ENCODE results near the gene GRAMD1A. TPM values are rescaled to one million over a fixed set of nuclear protein-coding genes. Genes with fewer than 3 reads are reported as not detected.

Gene GRAMD1A
- total RNA-seq (ENCODE audit: low replicate concordance): 35.2 and 79.6 TPM in 2 replicates
- long read RNA-seq, partial matches to known transcripts: 4 of 4 reads
- long read RNA-seq, other reads (novel, unspliced or antisense): 0 of 4 reads

DNA sequence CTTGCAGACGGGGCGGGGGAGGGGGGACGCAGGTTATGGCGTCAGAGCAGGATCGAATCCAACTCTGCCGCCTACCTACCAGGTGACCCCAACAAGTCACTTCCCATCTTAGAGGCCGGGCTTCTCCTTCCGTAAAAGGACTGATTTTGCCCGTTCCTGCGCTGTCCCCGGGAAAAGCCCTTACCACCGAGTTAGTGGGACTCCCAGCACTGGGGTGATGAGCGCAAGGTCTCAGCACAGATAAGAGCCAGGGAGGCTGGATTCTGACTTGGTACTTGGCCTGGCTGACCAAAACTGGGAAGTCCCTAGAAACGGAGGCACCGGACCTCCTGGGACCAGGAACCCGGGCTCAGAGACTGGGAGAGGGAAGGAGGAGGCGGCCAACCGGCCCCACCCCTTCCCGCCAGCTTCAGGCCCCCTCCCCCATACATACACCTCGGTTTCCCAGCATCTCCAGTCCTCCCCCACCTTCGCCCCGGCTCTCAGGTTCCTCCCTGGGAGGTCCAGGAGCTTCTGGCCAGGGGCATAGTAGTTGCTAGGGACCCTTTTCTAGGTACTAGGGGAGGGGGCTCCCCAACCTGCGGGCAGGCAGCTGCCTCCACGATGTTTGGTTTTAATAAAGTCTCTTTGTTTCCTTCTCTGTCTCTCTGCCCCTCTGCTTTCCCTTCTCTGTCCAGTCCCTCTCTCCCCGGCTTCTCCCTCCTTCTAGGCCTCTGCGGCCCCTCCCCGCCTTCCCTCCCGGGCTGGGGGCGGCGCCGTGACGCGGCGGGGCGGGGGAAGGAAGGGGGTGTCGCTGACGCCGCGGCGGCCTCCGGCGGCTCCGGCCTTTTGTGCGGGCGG lies at the start of gene GRAMD1A:
TSS of gene GRAMD1A (plus strand) at position 826 of the 840 bp plus-strand sequence. CDS start 156 bp downstream, outside the sequence.
- Mint-ChIP-seq H3K27ac (peak within 1 kb of the TSS; percentile 96), H3K27me3 (no peaks in the 10 kb centered on the region), H3K36me3 (no peaks in the 10 kb centered on the region), H3K9me3 (no peaks in the 10 kb centered on the region), H3K4me1 (ENCODE audit: unreplicated experiment) (peaks cover 39% of the 10 kb centered on the region), H3K4me3 (peak within 1 kb of the TSS; percentile 95)
- TF ChIP-seq, protein P1, sequence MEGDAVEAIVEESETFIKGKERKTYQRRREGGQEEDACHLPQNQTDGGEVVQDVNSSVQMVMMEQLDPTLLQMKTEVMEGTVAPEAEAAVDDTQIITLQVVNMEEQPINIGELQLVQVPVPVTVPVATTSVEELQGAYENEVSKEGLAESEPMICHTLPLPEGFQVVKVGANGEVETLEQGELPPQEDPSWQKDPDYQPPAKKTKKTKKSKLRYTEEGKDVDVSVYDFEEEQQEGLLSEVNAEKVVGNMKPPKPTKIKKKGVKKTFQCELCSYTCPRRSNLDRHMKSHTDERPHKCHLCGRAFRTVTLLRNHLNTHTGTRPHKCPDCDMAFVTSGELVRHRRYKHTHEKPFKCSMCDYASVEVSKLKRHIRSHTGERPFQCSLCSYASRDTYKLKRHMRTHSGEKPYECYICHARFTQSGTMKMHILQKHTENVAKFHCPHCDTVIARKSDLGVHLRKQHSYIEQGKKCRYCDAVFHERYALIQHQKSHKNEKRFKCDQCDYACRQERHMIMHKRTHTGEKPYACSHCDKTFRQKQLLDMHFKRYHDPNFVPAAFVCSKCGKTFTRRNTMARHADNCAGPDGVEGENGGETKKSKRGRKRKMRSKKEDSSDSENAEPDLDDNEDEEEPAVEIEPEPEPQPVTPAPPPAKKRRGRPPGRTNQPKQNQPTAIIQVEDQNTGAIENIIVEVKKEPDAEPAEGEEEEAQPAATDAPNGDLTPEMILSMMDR (conservative IDR thresholded peaks at IDR 0.05): no peak
- DNase-seq (ENCODE audit: extremely low spot score, unreplicated experiment): peak; percentile 89

DNA sequence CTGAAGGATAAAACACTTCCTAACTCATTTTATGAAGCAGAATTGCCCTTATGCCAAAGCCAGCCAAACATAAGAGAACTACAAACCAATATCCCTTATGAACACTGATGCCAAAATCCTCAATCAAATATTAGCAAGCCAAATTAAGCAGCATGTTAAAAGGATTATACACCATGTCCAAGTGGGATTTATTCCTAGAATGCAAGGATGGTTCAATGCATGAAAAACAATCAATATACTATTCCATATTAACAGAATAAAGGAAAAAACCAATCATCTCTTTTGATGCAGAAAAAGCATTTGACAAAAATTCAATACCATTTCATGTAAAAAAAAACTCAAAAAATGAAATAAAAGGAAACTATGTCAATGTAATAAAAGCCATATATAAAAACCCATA lies 47.0 kb upstream of the GRAMD1A start:
- peaks cover 23% of the 10 kb centered on the region for H3K9me3 Mint-ChIP-seq

GRCh38 chr19:34957830-34958751 lies 42.0 kb upstream of the GRAMD1A start:
- H3K36me3 Mint-ChIP-seq: peaks cover 79% of the 10 kb centered on the region
- H3K27ac Mint-ChIP-seq: no peak overlapping the region
- no peak overlapping the region for H3K4me3 Mint-ChIP-seq
- TF ChIP-seq, protein P1 (conservative IDR thresholded peaks at IDR 0.05): no peak
- peaks cover 14% of the 10 kb centered on the region for H3K4me1 Mint-ChIP-seq (ENCODE audit: unreplicated experiment)
- no peaks in the 10 kb centered on the region for H3K27me3 Mint-ChIP-seq
- H3K9me3 Mint-ChIP-seq: peaks cover 20% of the 10 kb centered on the region
- DNase-seq (ENCODE audit: extremely low spot score, unreplicated experiment): no peak

More for the DNA sequence above, 47.0 kb upstream of the GRAMD1A start:
- Mint-ChIP-seq H3K4me3 (no peak overlapping the region), H3K27ac (no peak overlapping the region), H3K27me3 (no peaks in the 10 kb centered on the region), H3K36me3 (peaks cover 53% of the 10 kb centered on the region), H3K4me1 (ENCODE audit: unreplicated experiment) (no peaks in the 10 kb centered on the region)
- TF ChIP-seq, protein P1 (conservative IDR thresholded peaks at IDR 0.05): no peak
- DNase-seq (ENCODE audit: extremely low spot score, unreplicated experiment): no peak

- Mint-ChIP-seq H3K36me3 (peaks cover 75% of the 10 kb centered on the region), H3K27ac (no peak overlapping the region), H3K9me3 (peaks cover 15% of the 10 kb centered on the region), H3K4me3 (no peak overlapping the region), H3K4me1 (ENCODE audit: unreplicated experiment) (peaks cover 16% of the 10 kb centered on the region), H3K27me3 (no peaks in the 10 kb centered on the region)
- DNase-seq (ENCODE audit: extremely low spot score, unreplicated experiment): peak; percentile 47
- TF ChIP-seq, protein P1 (conservative IDR thresholded peaks at IDR 0.05): no peak
Observed at GRCh38 chr19:34959021-34959420, 41.1 kb upstream of the GRAMD1A start.

DNA sequence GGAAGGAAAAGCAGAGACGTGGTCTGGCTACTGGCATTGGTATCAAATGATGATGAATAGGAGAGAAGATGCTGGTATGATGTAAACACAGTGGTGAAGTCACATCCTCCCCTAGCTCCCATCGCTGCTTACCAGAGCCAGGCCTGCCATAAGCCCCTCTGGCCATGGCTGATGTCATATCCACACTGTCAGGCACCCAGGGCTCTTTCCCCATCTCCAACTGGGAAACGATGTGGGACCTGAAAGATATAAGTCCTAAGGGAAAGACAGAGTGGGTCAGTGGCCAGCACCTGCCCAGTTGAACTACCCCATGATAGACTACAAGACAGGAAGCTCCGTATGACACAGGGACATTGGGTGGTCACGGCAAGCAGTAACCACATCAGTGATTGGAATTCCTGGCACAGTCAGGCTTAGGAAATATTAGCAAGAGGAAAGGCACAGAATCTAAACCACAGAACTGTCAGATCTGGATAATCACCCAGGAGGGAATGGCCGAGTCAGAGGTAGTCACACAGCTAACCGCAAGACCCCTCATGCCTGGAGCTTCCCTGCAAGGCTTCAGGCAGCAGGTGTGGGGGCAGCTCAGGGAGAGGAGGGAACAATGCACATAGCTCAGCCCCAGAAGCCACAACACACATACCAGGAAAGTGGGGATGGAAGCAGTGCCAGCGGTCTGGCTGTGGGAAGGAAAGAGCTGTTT lies 39.9 kb upstream of the GRAMD1A start:
- Mint-ChIP-seq H3K27me3 (no peaks in the 10 kb centered on the region), H3K4me1 (ENCODE audit: unreplicated experiment) (peaks cover 16% of the 10 kb centered on the region), H3K36me3 (peaks cover 69% of the 10 kb centered on the region), H3K27ac (no peak overlapping the region), H3K9me3 (peaks cover 15% of the 10 kb centered on the region), H3K4me3 (peak overlapping the region; percentile 63)
- peak; percentile 8 for DNase-seq (ENCODE audit: extremely low spot score, unreplicated experiment)
- TF ChIP-seq, protein P1 (conservative IDR thresholded peaks at IDR 0.05): no peak

Data from type B pancreatic cell (in vitro differentiated cells).